MM.1S (cell line): ENCODE data around the gene GNL3L.
"Not testable (repeated sequence)": the region's sequence is repeated elsewhere in the genome, so short reads cannot be mapped to it uniquely, and the experiment has no call there.

Experiments
- DNase-seq: peaks from one replicate; pipeline ENCODE4 v3.0.0-alpha.2; 2015
- H2AFZ ChIP-seq: fragments of 300-600 bp; sonication (generic); 2 replicates; pipeline ENCODE4 v1.6.0; 2016; ENCODE audit warnings: antibody characterized with exemption, low read length
- H3F3A ChIP-seq: fragments of 300-600 bp; sonication (generic); 2 replicates; pipeline ENCODE4 v1.6.1; 2016; ENCODE audit warnings: mild to moderate bottlenecking, antibody characterized with exemption, low read length, moderate library complexity, mixed read lengths; ENCODE audit not compliant: insufficient read depth
- H3K27ac ChIP-seq: fragments of 300-600 bp; sonication (generic); 2 replicates; pipeline ENCODE4 v1.5.1; 2016; ENCODE audit warnings: mild to moderate bottlenecking, low read length
- H3K27me3 ChIP-seq: fragments of 300-600 bp; sonication (generic); replicated peaks from 2 replicates; pipeline ENCODE4 v1.6.0; 2016; ENCODE audit warnings: low read length; ENCODE audit not compliant: insufficient read depth
- H3K36me3 ChIP-seq: fragments of 300-600 bp; sonication (generic); replicated peaks from 2 replicates; pipeline ENCODE4 v1.6.1; 2016; ENCODE audit warnings: mild to moderate bottlenecking, low read length, mixed read lengths; ENCODE audit not compliant: insufficient read depth
- H3K4me1 ChIP-seq: fragments of 300-600 bp; sonication (generic); 2 replicates; pipeline ENCODE4 v1.6.1; 2016; ENCODE audit warnings: low read length, mixed read lengths
- H3K4me2 ChIP-seq: fragments of 300-600 bp; sonication (generic); 2 replicates; pipeline ENCODE4 v1.6.0; 2016; ENCODE audit warnings: low read depth, low read length
- H3K4me3 ChIP-seq: fragments of 300-600 bp; sonication (generic); 2 replicates; pipeline ENCODE4 v1.5.1; 2016; ENCODE audit warnings: low read length, mixed read lengths
- H3K79me2 ChIP-seq: fragments of 300-600 bp; sonication (generic); 2 replicates; pipeline ENCODE4 v1.6.1; 2016; ENCODE audit warnings: mixed run types, low read length, mixed read lengths
- H3K9ac ChIP-seq: fragments of 300-600 bp; sonication (generic); 2 replicates; pipeline ENCODE4 v1.6.1; 2016; ENCODE audit warnings: low read length, mixed read lengths
- H3K9me2 ChIP-seq: fragments of 300-600 bp; sonication (generic); replicated peaks from 2 replicates; pipeline ENCODE4 v1.6.1; 2016; ENCODE audit warnings: mild to moderate bottlenecking, low read length, mixed read lengths; ENCODE audit not compliant: insufficient read depth
- H3K9me3 ChIP-seq: fragments of 300-600 bp; sonication (generic); replicated peaks from 2 replicates; pipeline ENCODE4 v1.6.1; 2016; ENCODE audit warnings: mild to moderate bottlenecking, low read length, mixed read lengths; ENCODE audit not compliant: insufficient read depth
- H4K20me1 ChIP-seq: fragments of 300-600 bp; sonication (generic); 2 replicates; pipeline ENCODE4 v1.6.1; 2016; ENCODE audit warnings: mild to moderate bottlenecking, low read length, moderate library complexity, mixed read lengths; ENCODE audit not compliant: insufficient read depth
- EZH2 ChIP-seq: fragments of 300-600 bp; sonication (generic); optimal IDR thresholded peaks from 2 replicates; pipeline ENCODE3; 2017; ENCODE audit warnings: low read depth, mild to moderate bottlenecking, antibody characterized with exemption, low read length, mixed read lengths
- EZH2phosphoT487 ChIP-seq: fragments of 300-600 bp; sonication (generic); IDR thresholded peaks from 2 replicates; pipeline ENCODE4 v1.6.1; 2018; ENCODE audit warnings: antibody characterized with exemption, low read length
- TF ChIP-seq, protein P1 (sequence below): fragments of 300-600 bp; sonication (generic); IDR thresholded peaks from 2 replicates; pipeline ENCODE4 v1.5.1; 2016; ENCODE audit warnings: antibody characterized with exemption, low read length, mixed read lengths

The GNL3L gene

DNA sequence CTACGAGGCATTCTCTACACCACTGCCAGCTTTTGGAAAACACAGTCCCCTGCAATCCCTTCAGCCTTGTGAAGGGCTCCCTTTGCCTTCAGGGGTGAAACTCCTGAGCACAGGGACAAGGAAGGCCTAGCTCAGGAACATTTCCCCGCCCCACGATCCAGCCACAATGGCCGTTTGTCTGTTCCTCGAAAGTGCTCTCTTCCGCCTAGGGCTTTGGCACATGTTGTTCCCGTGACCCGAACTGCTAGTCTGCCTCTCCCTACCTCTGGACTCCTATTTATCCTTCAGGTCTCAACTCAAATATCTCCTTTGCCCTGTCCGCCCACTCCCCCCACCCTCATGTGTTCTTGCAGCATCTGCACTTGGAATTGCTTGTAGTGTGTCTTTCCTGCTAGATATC is 46.1 kb upstream of the GNL3L start:
- TF ChIP-seq EZH2 = no peak
- TF ChIP-seq, protein P1, sequence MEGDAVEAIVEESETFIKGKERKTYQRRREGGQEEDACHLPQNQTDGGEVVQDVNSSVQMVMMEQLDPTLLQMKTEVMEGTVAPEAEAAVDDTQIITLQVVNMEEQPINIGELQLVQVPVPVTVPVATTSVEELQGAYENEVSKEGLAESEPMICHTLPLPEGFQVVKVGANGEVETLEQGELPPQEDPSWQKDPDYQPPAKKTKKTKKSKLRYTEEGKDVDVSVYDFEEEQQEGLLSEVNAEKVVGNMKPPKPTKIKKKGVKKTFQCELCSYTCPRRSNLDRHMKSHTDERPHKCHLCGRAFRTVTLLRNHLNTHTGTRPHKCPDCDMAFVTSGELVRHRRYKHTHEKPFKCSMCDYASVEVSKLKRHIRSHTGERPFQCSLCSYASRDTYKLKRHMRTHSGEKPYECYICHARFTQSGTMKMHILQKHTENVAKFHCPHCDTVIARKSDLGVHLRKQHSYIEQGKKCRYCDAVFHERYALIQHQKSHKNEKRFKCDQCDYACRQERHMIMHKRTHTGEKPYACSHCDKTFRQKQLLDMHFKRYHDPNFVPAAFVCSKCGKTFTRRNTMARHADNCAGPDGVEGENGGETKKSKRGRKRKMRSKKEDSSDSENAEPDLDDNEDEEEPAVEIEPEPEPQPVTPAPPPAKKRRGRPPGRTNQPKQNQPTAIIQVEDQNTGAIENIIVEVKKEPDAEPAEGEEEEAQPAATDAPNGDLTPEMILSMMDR = no peak
- TF ChIP-seq EZH2phosphoT487 = no peak
- H2AFZ ChIP-seq = no peak overlapping the region
- no peak overlapping the region for H3K27ac ChIP-seq

DNA sequence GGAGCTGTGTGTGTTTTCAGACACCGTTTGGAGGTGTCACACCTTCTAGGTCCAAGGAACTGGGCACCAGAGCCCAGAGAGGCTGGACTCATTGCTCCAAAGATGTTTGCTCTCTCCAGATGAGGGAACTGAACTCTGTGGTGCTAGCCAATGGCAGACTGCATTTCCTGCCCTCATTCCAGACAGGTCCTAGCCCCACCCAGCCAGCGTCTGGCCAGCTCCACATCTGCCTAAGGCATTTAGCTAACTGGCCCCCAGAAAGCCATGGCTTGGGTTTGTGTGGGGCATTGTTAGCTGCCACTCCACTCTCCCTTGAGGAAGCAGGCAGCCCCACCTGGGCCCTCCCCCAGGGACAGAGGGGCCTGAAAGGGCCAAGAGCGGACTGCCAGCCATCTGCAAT is 45.4 kb upstream of the GNL3L start:
- TF ChIP-seq EZH2phosphoT487 (no peak), EZH2 (no peak)
- TF ChIP-seq, protein P1 = no peak
- no peak overlapping the region for H2AFZ ChIP-seq
- H3K36me3 ChIP-seq = no peaks in the 10 kb centered on the region
- no peak for DNase-seq
- no peaks in the 10 kb centered on the region for H4K20me1 ChIP-seq
- no peak overlapping the region for H3K9ac ChIP-seq
- no peaks in the 10 kb centered on the region for H3K27me3 ChIP-seq
- H3K79me2 ChIP-seq = no peaks in the 10 kb centered on the region
- no peaks in the 10 kb centered on the region for H3K9me2 ChIP-seq
- no peak overlapping the region for H3K4me3 ChIP-seq
- no peak overlapping the region for H3K27ac ChIP-seq
- H3F3A ChIP-seq = no peaks in the 10 kb centered on the region
- H3K9me3 ChIP-seq = no peaks in the 10 kb centered on the region
- no peak overlapping the region for H3K4me2 ChIP-seq
- no peaks in the 10 kb centered on the region for H3K4me1 ChIP-seq

More for the DNA sequence above, 46.1 kb upstream of the GNL3L start:
- Histone ChIP-seq H3K9me3 (no peaks in the 10 kb centered on the region), H4K20me1 (no peaks in the 10 kb centered on the region), H3K79me2 (no peaks in the 10 kb centered on the region), H3K4me2 (no peak overlapping the region), H3F3A (no peaks in the 10 kb centered on the region), H3K4me1 (no peaks in the 10 kb centered on the region), H3K27me3 (no peaks in the 10 kb centered on the region), H3K4me3 (no peak overlapping the region), H3K36me3 (no peaks in the 10 kb centered on the region), H3K9me2 (no peaks in the 10 kb centered on the region), H3K9ac (no peak overlapping the region)
- no peak for DNase-seq

DNA sequence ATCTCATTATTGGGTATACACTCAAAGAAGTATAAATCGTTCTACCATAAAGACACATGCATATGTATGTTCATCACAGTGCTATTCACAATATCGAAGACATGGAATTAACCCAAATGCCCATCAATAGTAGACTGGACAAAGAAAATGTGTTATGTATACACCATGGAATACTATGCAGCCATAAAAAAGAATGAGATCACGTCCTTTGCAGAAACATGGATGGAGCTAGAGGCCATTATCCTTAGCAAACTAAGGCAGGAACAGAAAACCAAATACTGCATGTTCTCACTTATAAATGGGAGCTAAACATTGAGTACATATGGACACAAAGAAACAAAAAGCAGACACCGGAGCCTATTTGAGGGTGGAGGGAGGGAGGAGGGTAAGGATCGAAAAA is 40.2 kb upstream of the GNL3L start:
- H3K27me3 ChIP-seq, H2AFZ ChIP-seq, H4K20me1 ChIP-seq, H3K4me3 ChIP-seq, H3K4me2 ChIP-seq, H3K9me3 ChIP-seq, H3K9ac ChIP-seq, H3K4me1 ChIP-seq, H3K9me2 ChIP-seq, H3K79me2 ChIP-seq, H3K27ac ChIP-seq, H3F3A ChIP-seq, H3K36me3 ChIP-seq, DNase-seq: not testable (repeated sequence)

DNA sequence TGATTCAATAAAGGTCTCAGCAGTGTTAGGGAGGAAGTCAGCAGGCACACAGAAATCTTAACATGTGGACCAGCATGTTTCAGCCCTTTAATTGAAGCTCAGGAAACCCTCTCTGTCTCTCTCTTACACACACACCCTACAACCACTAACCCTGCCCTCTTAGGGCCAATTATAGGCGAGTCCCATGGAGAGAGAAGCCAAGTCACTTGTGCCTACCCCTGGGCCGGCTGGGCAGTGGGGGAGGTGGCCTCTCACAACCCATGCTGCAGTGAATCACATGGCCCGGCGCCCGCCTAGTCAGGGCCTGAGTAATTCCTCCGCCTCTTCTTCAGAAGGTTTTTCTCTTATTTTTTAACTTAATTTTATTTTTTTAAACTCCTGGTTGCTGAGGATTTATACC is 37.7 kb upstream of the GNL3L start:
- Histone ChIP-seq H4K20me1 (no peaks in the 10 kb centered on the region), H3K9me3 (no peaks in the 10 kb centered on the region), H3K4me2 (no peak overlapping the region), H3K79me2 (no peaks in the 10 kb centered on the region), H2AFZ (no peak overlapping the region), H3K9me2 (no peaks in the 10 kb centered on the region), H3K27me3 (no peaks in the 10 kb centered on the region), H3K4me3 (no peak overlapping the region), H3F3A (no peaks in the 10 kb centered on the region), H3K4me1 (no peaks in the 10 kb centered on the region), H3K9ac (no peak overlapping the region), H3K27ac (no peak overlapping the region), H3K36me3 (no peaks in the 10 kb centered on the region)
- no peak for TF ChIP-seq EZH2phosphoT487
- TF ChIP-seq, protein P1 = no peak
- no peak for TF ChIP-seq EZH2
- no peak for DNase-seq
